MM.1S (cell line): ENCODE data around the gene CD46.

Experiments used
- DNase-seq: peaks from one replicate; pipeline ENCODE4 v3.0.0-alpha.2; 2015
- H2AFZ ChIP-seq: fragments of 300-600 bp; sonication (generic); 2 replicates; pipeline ENCODE4 v1.6.0; 2016; ENCODE audit warnings: antibody characterized with exemption, low read length
- H3F3A ChIP-seq: fragments of 300-600 bp; sonication (generic); 2 replicates; pipeline ENCODE4 v1.6.1; 2016; ENCODE audit warnings: mild to moderate bottlenecking, antibody characterized with exemption, low read length, moderate library complexity, mixed read lengths; ENCODE audit not compliant: insufficient read depth
- H3K27ac ChIP-seq: fragments of 300-600 bp; sonication (generic); 2 replicates; pipeline ENCODE4 v1.5.1; 2016; ENCODE audit warnings: mild to moderate bottlenecking, low read length
- H3K27me3 ChIP-seq: fragments of 300-600 bp; sonication (generic); replicated peaks from 2 replicates; pipeline ENCODE4 v1.6.0; 2016; ENCODE audit warnings: low read length; ENCODE audit not compliant: insufficient read depth
- H3K36me3 ChIP-seq: fragments of 300-600 bp; sonication (generic); replicated peaks from 2 replicates; pipeline ENCODE4 v1.6.1; 2016; ENCODE audit warnings: mild to moderate bottlenecking, low read length, mixed read lengths; ENCODE audit not compliant: insufficient read depth
- H3K4me1 ChIP-seq: fragments of 300-600 bp; sonication (generic); 2 replicates; pipeline ENCODE4 v1.6.1; 2016; ENCODE audit warnings: low read length, mixed read lengths
- H3K4me2 ChIP-seq: fragments of 300-600 bp; sonication (generic); 2 replicates; pipeline ENCODE4 v1.6.0; 2016; ENCODE audit warnings: low read depth, low read length
- H3K4me3 ChIP-seq: fragments of 300-600 bp; sonication (generic); 2 replicates; pipeline ENCODE4 v1.5.1; 2016; ENCODE audit warnings: low read length, mixed read lengths
- H3K79me2 ChIP-seq: fragments of 300-600 bp; sonication (generic); 2 replicates; pipeline ENCODE4 v1.6.1; 2016; ENCODE audit warnings: mixed run types, low read length, mixed read lengths
- H3K9ac ChIP-seq: fragments of 300-600 bp; sonication (generic); 2 replicates; pipeline ENCODE4 v1.6.1; 2016; ENCODE audit warnings: low read length, mixed read lengths
- H3K9me2 ChIP-seq: fragments of 300-600 bp; sonication (generic); replicated peaks from 2 replicates; pipeline ENCODE4 v1.6.1; 2016; ENCODE audit warnings: mild to moderate bottlenecking, low read length, mixed read lengths; ENCODE audit not compliant: insufficient read depth
- H3K9me3 ChIP-seq: fragments of 300-600 bp; sonication (generic); replicated peaks from 2 replicates; pipeline ENCODE4 v1.6.1; 2016; ENCODE audit warnings: mild to moderate bottlenecking, low read length, mixed read lengths; ENCODE audit not compliant: insufficient read depth
- H4K20me1 ChIP-seq: fragments of 300-600 bp; sonication (generic); 2 replicates; pipeline ENCODE4 v1.6.1; 2016; ENCODE audit warnings: mild to moderate bottlenecking, low read length, moderate library complexity, mixed read lengths; ENCODE audit not compliant: insufficient read depth
- CTCF ChIP-seq: fragments of 300-600 bp; sonication (generic); IDR thresholded peaks from 2 replicates; pipeline ENCODE4 v1.5.1; 2016; ENCODE audit warnings: antibody characterized with exemption, low read length, mixed read lengths
- EZH2 ChIP-seq: fragments of 300-600 bp; sonication (generic); optimal IDR thresholded peaks from 2 replicates; pipeline ENCODE3; 2017; ENCODE audit warnings: low read depth, mild to moderate bottlenecking, antibody characterized with exemption, low read length, mixed read lengths
- EZH2phosphoT487 ChIP-seq: fragments of 300-600 bp; sonication (generic); IDR thresholded peaks from 2 replicates; pipeline ENCODE4 v1.6.1; 2018; ENCODE audit warnings: antibody characterized with exemption, low read length

The CD46 gene

GRCh38 chr1:207844371-207844770 lies 92.5 kb downstream of the CD46 start:
- no peak for TF ChIP-seq EZH2
- TF ChIP-seq CTCF: no peak
- TF ChIP-seq EZH2phosphoT487: no peak
- Histone ChIP-seq H3K4me2 (no peak overlapping the region), H3K9ac (no peak overlapping the region), H2AFZ (no peak overlapping the region), H3K36me3 (no peaks in the 10 kb centered on the region), H3K27ac (no peak overlapping the region), H4K20me1 (no peaks in the 10 kb centered on the region), H3F3A (no peaks in the 10 kb centered on the region), H3K9me2 (no peaks in the 10 kb centered on the region), H3K27me3 (no peaks in the 10 kb centered on the region), H3K4me3 (no peak overlapping the region), H3K4me1 (peaks cover 10% of the 10 kb centered on the region; the same call in 1 of the 2 replicates), H3K9me3 (no peaks in the 10 kb centered on the region), H3K79me2 (peaks cover 75% of the 10 kb centered on the region)
- DNase-seq: no peak
